Mucosa of rectum (tissue), 2 donors: ENCODE results near the gene RIPOR3.

Experiments used
- H3K27ac ChIP-seq, 2 donors: one replicate each; pipeline ENCODE4 v1.7.0; 2013; ENCODE audit warnings: inconsistent platforms in 2 of 2, low read depth in 2 of 2, low read length in 2 of 2
- H3K27me3 ChIP-seq, 2 donors: one replicate each; pipeline ENCODE4 v1.7.0; 2013; ENCODE audit warnings: low read length in 2 of 2; ENCODE audit not compliant: control insufficient read depth in 2 of 2, insufficient read depth in 2 of 2
- H3K36me3 ChIP-seq, 2 donors: one replicate each; pipeline ENCODE4 v1.7.0; 2013; ENCODE audit warnings: low read length in 2 of 2; ENCODE audit not compliant: control insufficient read depth in 2 of 2, insufficient read depth in 2 of 2
- H3K4me1 ChIP-seq, 2 donors: one replicate each; pipeline ENCODE4 v1.7.0; 2013; ENCODE audit warnings: low read length in 2 of 2, mild to moderate bottlenecking in 1 of 2; ENCODE audit not compliant: control insufficient read depth in 2 of 2, insufficient read depth in 2 of 2
- H3K4me3 ChIP-seq, 2 donors: one replicate each; pipeline ENCODE4 v1.7.0; 2013; ENCODE audit warnings: low read length in 2 of 2
- H3K9ac ChIP-seq, 2 donors: one replicate each; pipeline ENCODE4 v1.7.0; 2013; ENCODE audit warnings: low read length in 2 of 2, low read depth in 1 of 2, mild to moderate bottlenecking in 1 of 2
- H3K9me3 ChIP-seq, 2 donors: one replicate each; pipeline ENCODE4 v1.7.0; 2013; ENCODE audit warnings: low read length in 2 of 2; ENCODE audit not compliant: control insufficient read depth in 2 of 2
- donor health status: healthy.
- donor health status: Normal muscosa, but diverticular disease.

The RIPOR3 gene

GRCh38 chr20:50729901-50730764, 38.8 kb upstream of the RIPOR3 start:
- Histone ChIP-seq H3K9ac (peak overlapping the region; percentile 70 to 73), H3K9me3 (no peaks in the 10 kb centered on the region), H3K4me1 (peaks cover 22 to 30% of the 10 kb centered on the region in 2 donors), H3K27ac (peak overlapping the region; percentile 69 to 83), H3K36me3 (no peaks in the 10 kb centered on the region), H3K27me3 (no peaks in the 10 kb centered on the region), H3K4me3 (peak overlapping the region; percentile 80 to 85)

GRCh38 chr20:50728981-50729874, 37.9 kb upstream of the RIPOR3 start:
- Histone ChIP-seq H3K27ac (peak overlapping the region; percentile 69 to 83), H3K4me3 (no peak overlapping the region), H3K27me3 (no peaks in the 10 kb centered on the region), H3K4me1 (peaks cover 21 to 30% of the 10 kb centered on the region in 2 donors), H3K9ac (peak overlapping the region; percentile 60 to 73), H3K9me3 (no peaks in the 10 kb centered on the region), H3K36me3 (no peaks in the 10 kb centered on the region)

GRCh38 chr20:50728486-50728980, 37.2 kb upstream of the RIPOR3 start:
- H3K4me3 ChIP-seq, result peak overlapping the region in 1 of 2 donors; percentile 7
- peaks cover 21 to 30% of the 10 kb centered on the region in 2 donors for H3K4me1 ChIP-seq
- no peaks in the 10 kb centered on the region for H3K27me3 ChIP-seq
- no peaks in the 10 kb centered on the region for H3K36me3 ChIP-seq
- no peaks in the 10 kb centered on the region for H3K9me3 ChIP-seq
- H3K9ac ChIP-seq, result peak overlapping the region; percentile 9 to 60
- peak overlapping the region; percentile 69 to 83 for H3K27ac ChIP-seq

- Histone ChIP-seq H3K4me1 (peaks cover 21 to 27% of the 10 kb centered on the region in 2 donors), H3K4me3 (no peak overlapping the region), H3K9me3 (no peaks in the 10 kb centered on the region), H3K9ac (no peak overlapping the region), H3K27me3 (no peaks in the 10 kb centered on the region), H3K36me3 (no peaks in the 10 kb centered on the region), H3K27ac (peak overlapping the region; percentile 69 to 83)
Observed at GRCh38 chr20:50727792-50728485, 36.6 kb upstream of the RIPOR3 start.

GRCh38 chr20:50726955-50727791, 35.8 kb upstream of the RIPOR3 start:
- no peaks in the 10 kb centered on the region for H3K27me3 ChIP-seq
- no peaks in the 10 kb centered on the region for H3K9me3 ChIP-seq
- no peaks in the 10 kb centered on the region for H3K36me3 ChIP-seq
- no peak overlapping the region for H3K9ac ChIP-seq
- H3K4me3 ChIP-seq, result no peak overlapping the region
- H3K4me1 ChIP-seq, result peaks cover 16 to 24% of the 10 kb centered on the region in 2 donors
- H3K27ac ChIP-seq, result no peak overlapping the region

GRCh38 chr20:50725724-50726005, 34.3 kb upstream of the RIPOR3 start:
- H3K4me3 ChIP-seq, result no peak overlapping the region
- no peak overlapping the region for H3K27ac ChIP-seq
- H3K27me3 ChIP-seq, result no peaks in the 10 kb centered on the region
- H3K9me3 ChIP-seq, result no peaks in the 10 kb centered on the region
- H3K9ac ChIP-seq, result no peak overlapping the region
- no peaks in the 10 kb centered on the region for H3K36me3 ChIP-seq
- H3K4me1 ChIP-seq, result peaks cover 14 to 21% of the 10 kb centered on the region in 2 donors

GRCh38 chr20:50724851-50725723, 33.7 kb upstream of the RIPOR3 start:
- Histone ChIP-seq H3K9me3 (no peaks in the 10 kb centered on the region), H3K27me3 (no peaks in the 10 kb centered on the region), H3K36me3 (no peaks in the 10 kb centered on the region), H3K4me1 (peaks cover 9 to 15% of the 10 kb centered on the region in 2 donors), H3K4me3 (no peak overlapping the region), H3K9ac (no peak overlapping the region), H3K27ac (no peak overlapping the region)

GRCh38 chr20:50724112-50724725, 32.9 kb upstream of the RIPOR3 start:
- no peak overlapping the region for H3K4me3 ChIP-seq
- no peaks in the 10 kb centered on the region for H3K27me3 ChIP-seq
- H3K36me3 ChIP-seq, result no peaks in the 10 kb centered on the region
- no peak overlapping the region for H3K27ac ChIP-seq
- H3K9me3 ChIP-seq, result no peaks in the 10 kb centered on the region
- H3K4me1 ChIP-seq, result peaks cover 3 to 10% of the 10 kb centered on the region in 2 donors
- H3K9ac ChIP-seq, result no peak overlapping the region
